ENCODE data around the gene EEF1G.
A peak's percentile ranks its signal among the peaks of the same experiment; 100 is the strongest.

DNA sequence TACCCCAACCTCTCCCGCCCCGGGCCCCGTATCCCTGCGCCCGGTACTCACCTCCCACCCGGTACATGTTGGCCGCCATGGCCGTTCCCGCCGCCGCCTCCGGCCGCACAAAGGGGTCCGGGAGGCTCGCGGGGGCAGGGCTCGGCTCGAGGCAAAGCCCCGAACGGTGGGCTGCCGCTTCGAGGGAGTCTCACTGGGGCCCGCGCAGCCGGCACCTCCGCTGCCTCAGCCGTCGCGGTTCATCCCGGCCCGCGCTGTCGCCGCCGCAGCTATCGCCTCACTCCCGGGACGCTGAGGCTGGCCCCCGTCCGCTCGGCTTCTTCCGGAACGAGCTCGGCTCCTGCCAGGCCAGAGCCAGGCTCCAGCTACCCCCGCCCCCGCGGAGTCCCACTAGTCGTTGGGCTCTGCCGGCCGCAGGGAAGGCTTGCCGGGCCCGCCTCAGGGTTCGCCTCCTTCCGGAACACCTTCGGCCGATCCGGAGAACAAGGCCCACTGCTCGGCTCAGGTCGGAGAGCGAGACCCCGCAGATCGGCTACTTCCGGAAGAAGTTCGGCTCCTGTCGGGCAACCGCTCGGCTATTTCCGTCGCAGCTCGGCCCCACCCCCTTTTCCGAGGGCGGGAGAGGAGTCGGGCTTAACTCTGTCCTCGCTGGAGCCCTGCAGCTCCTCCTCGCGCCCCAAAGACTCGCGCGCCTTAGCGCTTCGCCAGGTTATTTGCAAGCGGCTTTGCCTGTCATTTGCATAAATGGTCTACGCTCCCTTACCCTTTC, 27.9 kb upstream of the EEF1G start, which contains the start of gene MTA2:
- TF ChIP-seq, protein P1, sequence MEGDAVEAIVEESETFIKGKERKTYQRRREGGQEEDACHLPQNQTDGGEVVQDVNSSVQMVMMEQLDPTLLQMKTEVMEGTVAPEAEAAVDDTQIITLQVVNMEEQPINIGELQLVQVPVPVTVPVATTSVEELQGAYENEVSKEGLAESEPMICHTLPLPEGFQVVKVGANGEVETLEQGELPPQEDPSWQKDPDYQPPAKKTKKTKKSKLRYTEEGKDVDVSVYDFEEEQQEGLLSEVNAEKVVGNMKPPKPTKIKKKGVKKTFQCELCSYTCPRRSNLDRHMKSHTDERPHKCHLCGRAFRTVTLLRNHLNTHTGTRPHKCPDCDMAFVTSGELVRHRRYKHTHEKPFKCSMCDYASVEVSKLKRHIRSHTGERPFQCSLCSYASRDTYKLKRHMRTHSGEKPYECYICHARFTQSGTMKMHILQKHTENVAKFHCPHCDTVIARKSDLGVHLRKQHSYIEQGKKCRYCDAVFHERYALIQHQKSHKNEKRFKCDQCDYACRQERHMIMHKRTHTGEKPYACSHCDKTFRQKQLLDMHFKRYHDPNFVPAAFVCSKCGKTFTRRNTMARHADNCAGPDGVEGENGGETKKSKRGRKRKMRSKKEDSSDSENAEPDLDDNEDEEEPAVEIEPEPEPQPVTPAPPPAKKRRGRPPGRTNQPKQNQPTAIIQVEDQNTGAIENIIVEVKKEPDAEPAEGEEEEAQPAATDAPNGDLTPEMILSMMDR (IDR thresholded peaks at IDR 0.05): no peak
- peak in 1 of 2 donors; percentile 59 for TF ChIP-seq POLR2A (IDR thresholded peaks at IDR 0.05)

Measured in uterus (tissue), 2 donors.